HepG2 (cell line): Measurements from ENCODE around the gene TUBB4B. TPM values are rescaled to one million over a fixed set of nuclear protein-coding genes. Genes with fewer than 3 reads are reported as not detected.

ENCODE experiments used
- AKAP8 ChIP-seq: sonication (generic); formaldehyde crosslinking; IDR thresholded peaks from 2 replicates; pipeline ENCODE4 v1.5.1; 2020; ENCODE audit warnings: mild to moderate bottlenecking, missing genetic modification reagents
- ARNT2 ChIP-seq: sonication (generic); formaldehyde crosslinking; IDR thresholded peaks from 2 replicates; pipeline ENCODE4 v1.8.0; 2022; ENCODE audit warnings: mild to moderate bottlenecking, low read depth, missing genetic modification reagents, moderate library complexity
- BRD4 ChIP-seq: sonication (generic); formaldehyde crosslinking; IDR thresholded peaks from 2 replicates; pipeline ENCODE4 v1.4.0; 2020; ENCODE audit warnings: missing genetic modification reagents
- HNF1A ChIP-seq, 2 experiments: sonication (generic) in 1 of 2; formaldehyde crosslinking in 1 of 2; IDR thresholded peaks; 2 replicates each; pipeline versions ENCODE4 v1.4.0 to v1.6.1; 2016 to 2020; ENCODE audit warnings: borderline replicate concordance in 1 of 2, low read depth in 1 of 2, mild to moderate bottlenecking in 1 of 2, missing genetic modification reagents in 1 of 2
- IRX3 ChIP-seq: sonication (generic); formaldehyde crosslinking; IDR thresholded peaks from 2 replicates; pipeline ENCODE4 v1.8.1; 2023; ENCODE audit warnings: mild to moderate bottlenecking, low read depth, missing genetic modification reagents, borderline replicate concordance
- MAX ChIP-seq: IDR thresholded peaks from 2 replicates; pipeline ENCODE4 v1.6.1; 2012; ENCODE audit warnings: inconsistent platforms
- NFKBIZ ChIP-seq: IDR thresholded peaks from 2 replicates; pipeline ENCODE4 v1.6.1; 2018; ENCODE audit warnings: missing genetic modification reagents, missing compliant biosample characterization
- TP53 ChIP-seq: sonication (generic); formaldehyde crosslinking; conservative IDR thresholded peaks from 2 replicates; pipeline ENCODE4 v1.4.0; 2020; ENCODE audit warnings: missing genetic modification reagents
- ZBTB4 ChIP-seq: sonication (generic); formaldehyde crosslinking; IDR thresholded peaks from 2 replicates; pipeline ENCODE4 v1.4.0; 2020; ENCODE audit warnings: missing genetic modification reagents, mild to moderate bottlenecking, borderline replicate concordance
- ZNF138 ChIP-seq: sonication (generic); formaldehyde crosslinking; IDR thresholded peaks from 2 replicates; pipeline ENCODE4 v1.5.0; 2020; ENCODE audit warnings: mild to moderate bottlenecking, low read depth, missing genetic modification reagents
- ZNF232 ChIP-seq: sonication (generic); formaldehyde crosslinking; IDR thresholded peaks from 2 replicates; pipeline ENCODE4 v1.4.0; 2020; ENCODE audit warnings: missing genetic modification reagents, borderline replicate concordance
- ZNF296 ChIP-seq: sonication (generic); formaldehyde crosslinking; conservative IDR thresholded peaks from 2 replicates; pipeline ENCODE4 v1.5.0; 2020; ENCODE audit warnings: mild to moderate bottlenecking, missing genetic modification reagents
- ZNF441 ChIP-seq: sonication (generic); formaldehyde crosslinking; IDR thresholded peaks from 2 replicates; pipeline ENCODE4 v1.7.0; 2021; ENCODE audit warnings: missing genetic modification reagents, borderline replicate concordance
- ZNF513 ChIP-seq: sonication (generic); formaldehyde crosslinking; conservative IDR thresholded peaks from 2 replicates; pipeline ENCODE4 v1.5.0; 2020; ENCODE audit warnings: missing genetic modification reagents
- ZNF687 ChIP-seq: sonication (generic); formaldehyde crosslinking; IDR thresholded peaks from 2 replicates; pipeline ENCODE4 v1.5.1; 2020; ENCODE audit warnings: mild to moderate bottlenecking, missing genetic modification reagents, moderate library complexity
- polyA plus RNA-seq, 8 experiments: library from polyadenylated mRNA; depleted of rRNA in 3 of 8; stranded (reverse) in 7 of 8; unstranded in 1 of 8; fragments of >200 nt; fragmentation: Illumina TruSeq in 4 of 8; extraction: Trizol in 4 of 8; gene quantifications; 2 replicates each; pipeline versions ENCODE4 v1.2.1 to v1.2.3, GENCODE V29; 2011 to 2016; ENCODE audit warnings: low read depth in 4 of 8, missing spikeins in 1 of 8, mixed read lengths in 1 of 8; ENCODE audit not compliant: insufficient read depth in 1 of 8
- total RNA-seq, 5 experiments: library from RNA; depleted of rRNA; stranded (reverse); fragments of >200 nt; fragmentation: Illumina TruSeq; extraction: Trizol; gene quantifications; 2 replicates each; pipeline ENCODE4 v1.2.3, GENCODE V29; 2016; ENCODE audit warnings: low read depth in 1 of 5

TUBB4B gene
- total and polyA plus RNA-seq, 2 of the 13 experiments (the other 11 are each of a cell fraction or from before 2014, with no cell fraction given) = 182 to 412 TPM

GRCh38 chr9:137218754-137219271 is 22.3 kb upstream of the TUBB4B start (continued):
- TF ChIP-seq ZNF687 (CRISPR knock-in tag) (peak; percentile 77), BRD4 (no peak), ZNF441 (CRISPR knock-in tag) (0 out of 2 replicates have a peak, but pooled peaks have one; percentile 28), NFKBIZ (peak; percentile 34; the same call in 1 of the 2 replicates), IRX3 (CRISPR knock-in tag) (no peak), HNF1A (IDR thresholded peaks at IDR 0.05; ENCODE audit: low read depth) (no peak), HNF1A (CRISPR knock-in tag; IDR thresholded peaks at IDR 0.05; ENCODE audit: borderline replicate concordance) (no peak), ARNT2 (CRISPR knock-in tag) (no peak; the same call in 1 of the 2 replicates), ZNF138 (no peak), ZNF513 (CRISPR knock-in tag) (no peak), ZNF296 (peak; percentile 81; the same call in 1 of the 2 replicates), TP53 (CRISPR knock-in tag) (no peak), MAX (no peak), AKAP8 (CRISPR knock-in tag) (no peak), ZNF232 (CRISPR knock-in tag) (no peak), ZBTB4 (CRISPR knock-in tag) (no peak)
